Measurements from ENCODE around the gene GPR65. TPM values are rescaled to one million over a fixed set of nuclear protein-coding genes. Genes with fewer than 3 reads are reported as not detected.
A peak's percentile ranks its signal among the peaks of the same experiment; 100 is the strongest.

The GPR65 gene
- total RNA-seq, 1 donor from 2014 or later, result 0.54 TPM

DNA sequence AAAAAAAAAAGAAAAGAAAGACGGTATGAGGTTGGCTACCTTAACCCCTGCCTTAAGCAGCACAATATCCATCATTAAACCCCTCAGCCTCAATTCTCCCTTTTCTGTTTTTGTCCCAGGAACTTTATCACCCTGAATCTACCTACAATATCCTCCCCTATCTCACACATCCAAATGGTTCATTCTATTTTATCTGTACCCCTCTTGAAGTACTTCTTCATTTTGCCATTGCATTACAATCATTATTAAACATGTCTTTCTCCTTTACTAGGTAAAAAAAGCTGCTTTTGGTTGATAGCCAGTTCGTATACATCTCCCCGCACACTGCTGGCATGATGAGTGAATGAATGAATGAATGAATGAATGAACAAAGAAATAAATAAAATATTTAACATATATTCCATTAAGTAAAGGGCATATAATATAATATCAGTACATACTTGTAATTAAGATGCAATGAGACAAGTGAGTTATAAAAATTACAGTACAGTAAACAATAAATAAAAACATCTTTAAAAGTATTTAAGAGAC is 364 bp upstream of the GPR65 start:
- no peaks in the 10 kb centered on the region for H3K4me1 ChIP-seq (ENCODE audit: insufficient read depth, low read length)
- Mint-ChIP-seq H3K36me3 (ENCODE audit: low read depth, unreplicated experiment) (no peaks in the 10 kb centered on the region), H3K9me3 (ENCODE audit: unreplicated experiment) (no peaks in the 10 kb centered on the region), H3K27ac (ENCODE audit: unreplicated experiment) (no peak overlapping the region), H3K27me3 (ENCODE audit: low read depth, unreplicated experiment) (no peaks in the 10 kb centered on the region), H3K4me3 (ENCODE audit: unreplicated experiment) (no peak overlapping the region), H3K4me1 (ENCODE audit: low read depth, unreplicated experiment) (peaks cover 8% of the 10 kb centered on the region)
- no peak overlapping the region for H2AFZ ChIP-seq (ENCODE audit: low read depth, low read length)
- no peaks in the 10 kb centered on the region for H3K79me2 ChIP-seq (ENCODE audit: insufficient read depth, low read length)
- H3K9ac ChIP-seq (ENCODE audit: low read length), result no peak overlapping the region
- H4K20me1 ChIP-seq (ENCODE audit: insufficient read depth, low read length), result no peaks in the 10 kb centered on the region
- H3K9me3 ChIP-seq (ENCODE audit: insufficient read depth, low read depth, low read length), result no peaks in the 10 kb centered on the region
- no peak for TF ChIP-seq EZH2 (IDR thresholded peaks at IDR 0.05; ENCODE audit: insufficient read depth, low read length)
- TF ChIP-seq, protein P1, sequence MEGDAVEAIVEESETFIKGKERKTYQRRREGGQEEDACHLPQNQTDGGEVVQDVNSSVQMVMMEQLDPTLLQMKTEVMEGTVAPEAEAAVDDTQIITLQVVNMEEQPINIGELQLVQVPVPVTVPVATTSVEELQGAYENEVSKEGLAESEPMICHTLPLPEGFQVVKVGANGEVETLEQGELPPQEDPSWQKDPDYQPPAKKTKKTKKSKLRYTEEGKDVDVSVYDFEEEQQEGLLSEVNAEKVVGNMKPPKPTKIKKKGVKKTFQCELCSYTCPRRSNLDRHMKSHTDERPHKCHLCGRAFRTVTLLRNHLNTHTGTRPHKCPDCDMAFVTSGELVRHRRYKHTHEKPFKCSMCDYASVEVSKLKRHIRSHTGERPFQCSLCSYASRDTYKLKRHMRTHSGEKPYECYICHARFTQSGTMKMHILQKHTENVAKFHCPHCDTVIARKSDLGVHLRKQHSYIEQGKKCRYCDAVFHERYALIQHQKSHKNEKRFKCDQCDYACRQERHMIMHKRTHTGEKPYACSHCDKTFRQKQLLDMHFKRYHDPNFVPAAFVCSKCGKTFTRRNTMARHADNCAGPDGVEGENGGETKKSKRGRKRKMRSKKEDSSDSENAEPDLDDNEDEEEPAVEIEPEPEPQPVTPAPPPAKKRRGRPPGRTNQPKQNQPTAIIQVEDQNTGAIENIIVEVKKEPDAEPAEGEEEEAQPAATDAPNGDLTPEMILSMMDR (IDR thresholded peaks at IDR 0.05; ENCODE audit: insufficient read depth, low read depth, low read length), result no peak
- no peak overlapping the region for H3K4me2 ChIP-seq (ENCODE audit: low read length)
- no peaks in the 10 kb centered on the region for H3K36me3 ChIP-seq (ENCODE audit: insufficient read depth, low read length)
- H3K27ac ChIP-seq (ENCODE audit: low read depth, low read length), result no peak overlapping the region
- H3K27me3 ChIP-seq (ENCODE audit: insufficient read depth, low read length), result no peaks in the 10 kb centered on the region
- FAIRE-seq (no peak), DNase-seq (ENCODE audit: low read depth) (no peak)
- H3K4me3 ChIP-seq (ENCODE audit: insufficient read depth, low read depth, low read length), result no peak overlapping the region

DNA sequence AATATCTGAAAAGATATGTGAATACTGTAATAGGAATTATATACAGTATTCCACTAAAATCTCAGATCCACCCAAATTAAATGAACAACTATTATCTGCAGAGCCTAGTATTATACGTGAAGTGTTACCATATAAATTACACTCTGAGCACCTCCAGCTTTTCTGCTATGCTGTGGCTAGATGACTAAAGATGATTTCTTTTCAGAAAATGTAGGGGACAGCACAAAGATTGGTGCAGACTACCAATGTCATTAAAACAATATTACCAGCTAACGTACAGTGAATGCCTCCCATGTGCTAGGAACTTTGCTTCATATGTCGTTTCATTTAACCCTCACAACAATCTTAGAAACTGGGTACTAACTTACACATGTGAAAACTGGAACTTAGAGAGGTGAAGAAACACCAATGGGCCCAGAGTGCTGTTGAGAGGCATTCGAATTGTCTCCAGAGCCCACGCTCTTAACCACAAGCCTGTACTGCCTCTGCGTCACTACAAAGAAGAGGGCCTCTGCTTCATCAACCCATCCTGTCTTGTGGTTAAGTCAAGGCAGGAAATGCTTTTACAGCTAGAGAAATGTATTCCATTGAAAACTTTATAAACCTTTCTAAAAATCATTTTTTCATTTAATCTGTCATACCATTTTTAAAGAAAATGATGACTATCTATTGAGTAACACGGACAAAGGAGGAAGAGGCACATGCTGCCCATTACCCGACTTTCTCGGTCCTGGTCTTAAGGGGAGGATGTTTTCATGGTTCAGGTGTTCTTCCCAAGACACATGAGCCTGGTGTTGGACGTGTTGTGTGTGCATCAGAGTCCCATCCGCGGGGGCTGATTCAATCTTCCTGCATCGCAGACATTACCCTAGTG is 1.3 kb downstream of the GPR65 start:
- no peaks in the 10 kb centered on the region for H3K4me1 ChIP-seq (ENCODE audit: insufficient read depth, low read length)
- Mint-ChIP-seq H3K27ac (ENCODE audit: unreplicated experiment) (peak overlapping the region; percentile 21), H3K9me3 (ENCODE audit: unreplicated experiment) (no peaks in the 10 kb centered on the region), H3K4me3 (ENCODE audit: unreplicated experiment) (no peak overlapping the region), H3K36me3 (ENCODE audit: low read depth, unreplicated experiment) (no peaks in the 10 kb centered on the region), H3K27me3 (ENCODE audit: low read depth, unreplicated experiment) (no peaks in the 10 kb centered on the region), H3K4me1 (ENCODE audit: low read depth, unreplicated experiment) (peaks cover 8% of the 10 kb centered on the region)
- TF ChIP-seq EZH2 (IDR thresholded peaks at IDR 0.05; ENCODE audit: insufficient read depth, low read length), result no peak
- TF ChIP-seq, protein P1 (IDR thresholded peaks at IDR 0.05; ENCODE audit: insufficient read depth, low read depth, low read length), result no peak
- no peak overlapping the region for H3K4me3 ChIP-seq (ENCODE audit: insufficient read depth, low read depth, low read length)
- peak overlapping the region; percentile 17 for H3K4me2 ChIP-seq (ENCODE audit: low read length)
- FAIRE-seq (no peak), DNase-seq (ENCODE audit: low read depth) (peak; percentile 46)
- H3K27me3 ChIP-seq (ENCODE audit: insufficient read depth, low read length), result peaks cover under 1% of the 10 kb centered on the region
- no peaks in the 10 kb centered on the region for H3K79me2 ChIP-seq (ENCODE audit: insufficient read depth, low read length)
- H3K27ac ChIP-seq (ENCODE audit: low read depth, low read length), result no peak overlapping the region
- no peaks in the 10 kb centered on the region for H3K9me3 ChIP-seq (ENCODE audit: insufficient read depth, low read depth, low read length)
- no peaks in the 10 kb centered on the region for H4K20me1 ChIP-seq (ENCODE audit: insufficient read depth, low read length)
- H3K36me3 ChIP-seq (ENCODE audit: insufficient read depth, low read length), result no peaks in the 10 kb centered on the region
- H2AFZ ChIP-seq (ENCODE audit: low read depth, low read length), result no peak overlapping the region
- no peak overlapping the region for H3K9ac ChIP-seq (ENCODE audit: low read length)

DNA sequence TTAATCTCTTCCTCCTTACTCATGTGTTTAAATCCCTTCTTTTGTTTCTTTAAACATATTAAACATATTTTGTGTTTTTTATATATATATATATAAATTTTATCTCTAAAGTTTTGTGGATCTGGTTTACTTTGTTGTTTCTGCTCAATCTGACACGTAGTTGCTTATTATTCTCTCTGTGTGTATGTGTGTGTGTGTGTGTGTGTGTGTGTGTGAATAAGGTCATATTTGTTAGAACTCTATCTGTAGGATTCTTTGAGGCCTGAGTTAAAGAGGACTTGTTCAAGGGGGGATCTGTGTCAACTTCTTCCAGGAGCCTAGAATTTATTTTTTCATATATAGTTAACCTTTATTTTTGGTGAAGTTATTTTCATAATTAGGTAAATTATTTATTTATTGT is 2.7 kb downstream of the GPR65 start:
- Histone ChIP-seq H3K4me1 (ENCODE audit: insufficient read depth, low read length) (no peaks in the 10 kb centered on the region), H3K79me2 (ENCODE audit: insufficient read depth, low read length) (no peaks in the 10 kb centered on the region), H3K9me3 (ENCODE audit: insufficient read depth, low read depth, low read length) (no peaks in the 10 kb centered on the region), H3K36me3 (ENCODE audit: insufficient read depth, low read length) (no peaks in the 10 kb centered on the region), H4K20me1 (ENCODE audit: insufficient read depth, low read length) (no peaks in the 10 kb centered on the region), H3K27ac (ENCODE audit: low read depth, low read length) (no peak overlapping the region), H3K27me3 (ENCODE audit: insufficient read depth, low read length) (peaks cover 3% of the 10 kb centered on the region), H3K4me3 (ENCODE audit: insufficient read depth, low read depth, low read length) (no peak overlapping the region), H3K9ac (ENCODE audit: low read length) (no peak overlapping the region), H3K4me2 (ENCODE audit: low read length) (no peak overlapping the region), H2AFZ (ENCODE audit: low read depth, low read length) (no peak overlapping the region)
- DNase-seq (ENCODE audit: low read depth) (no peak), FAIRE-seq (no peak)
- H3K4me3 Mint-ChIP-seq (ENCODE audit: unreplicated experiment), result no peak overlapping the region
- H3K27ac Mint-ChIP-seq (ENCODE audit: unreplicated experiment), result no peak overlapping the region
- TF ChIP-seq EZH2 (IDR thresholded peaks at IDR 0.05; ENCODE audit: insufficient read depth, low read length), result no peak
- TF ChIP-seq, protein P1 (IDR thresholded peaks at IDR 0.05; ENCODE audit: insufficient read depth, low read depth, low read length), result no peak
- H3K9me3 Mint-ChIP-seq (ENCODE audit: unreplicated experiment), result no peaks in the 10 kb centered on the region
- no peaks in the 10 kb centered on the region for H3K36me3 Mint-ChIP-seq (ENCODE audit: low read depth, unreplicated experiment)
- H3K27me3 Mint-ChIP-seq (ENCODE audit: low read depth, unreplicated experiment), result no peaks in the 10 kb centered on the region
- peaks cover 8% of the 10 kb centered on the region for H3K4me1 Mint-ChIP-seq (ENCODE audit: low read depth, unreplicated experiment)
